HepG2 (cell line): ENCODE data around the gene CYP21A2.
"Not testable (repeated sequence)": the region's sequence is repeated elsewhere in the genome, so short reads cannot be mapped to it uniquely, and the experiment has no call there.

Experiments used
- BRCA1 ChIP-seq: sonication (generic); formaldehyde crosslinking; IDR thresholded peaks from 2 replicates; pipeline ENCODE4 v1.4.0; 2020; ENCODE audit warnings: missing genetic modification reagents
- DR1 ChIP-seq: sonication (generic); formaldehyde crosslinking; IDR thresholded peaks from 2 replicates; pipeline ENCODE4 v1.8.0; 2021; ENCODE audit warnings: mild to moderate bottlenecking, missing genetic modification reagents, inconsistent platforms
- JUND ChIP-seq: sonication (generic); formaldehyde crosslinking; IDR thresholded peaks from 2 replicates; pipeline ENCODE4 v1.8.0; 2022; ENCODE audit warnings: mild to moderate bottlenecking, missing genetic modification reagents
- MXD4 ChIP-seq: IDR thresholded peaks from 2 replicates; pipeline ENCODE4 v1.6.1; 2016; ENCODE audit warnings: mild to moderate bottlenecking, missing biosample characterization, missing genetic modification reagents
- PRDM15 ChIP-seq: sonication (generic); formaldehyde crosslinking; IDR thresholded peaks from 2 replicates; pipeline ENCODE4 v1.4.0; 2020; ENCODE audit warnings: missing genetic modification reagents
- REST ChIP-seq, 2 experiments: IDR thresholded peaks; 2 replicates each; pipeline ENCODE4 v1.6.1; 2011 to 2012; ENCODE audit warnings: low read length in 2 of 2, borderline replicate concordance in 1 of 2, low read depth in 1 of 2, mild to moderate bottlenecking in 1 of 2, moderate library complexity in 1 of 2
- RXRA ChIP-seq: sonication (generic); formaldehyde crosslinking; IDR thresholded peaks from 2 replicates; pipeline ENCODE4 v1.5.1; 2020; ENCODE audit warnings: missing genetic modification reagents
- SP1 ChIP-seq, 2 experiments: fragments of 450-650 bp in 1 of 2; sonication (generic) in 1 of 2; formaldehyde crosslinking in 1 of 2; IDR thresholded peaks; 2 replicates each; pipeline versions ENCODE4 v1.4.0 to v1.6.1; 2016 to 2020; ENCODE audit warnings: missing genetic modification reagents in 1 of 2
- TBL1XR1 ChIP-seq: fragments of 150-350 bp; IDR thresholded peaks from 2 replicates; pipeline ENCODE4 v1.6.1; 2014; ENCODE audit warnings: borderline replicate concordance, low read length; ENCODE audit not compliant: partially characterized antibody
- ZNF274 ChIP-seq: sonication (generic); formaldehyde crosslinking; IDR thresholded peaks from 2 replicates; pipeline ENCODE4 v1.5.1; 2020; ENCODE audit warnings: mild to moderate bottlenecking, missing genetic modification reagents
- ZNF704 ChIP-seq: sonication (generic); formaldehyde crosslinking; IDR thresholded peaks from 2 replicates; pipeline ENCODE4 v1.8.1; 2023; ENCODE audit warnings: mild to moderate bottlenecking, inconsistent platforms, moderate library complexity, missing genetic modification reagents, borderline replicate concordance
- TF ChIP-seq, protein P1 (sequence below): sonication (generic); formaldehyde crosslinking; IDR thresholded peaks from 2 replicates; pipeline ENCODE4 v1.5.0; 2020; ENCODE audit warnings: mild to moderate bottlenecking, missing genetic modification reagents, moderate library complexity
- TF ChIP-seq, protein P2 (sequence below): sonication (generic); formaldehyde crosslinking; IDR thresholded peaks from 2 replicates; pipeline ENCODE4 v1.4.0; 2020; ENCODE audit warnings: missing genetic modification reagents
- TF ChIP-seq, protein P3 (sequence below): sonication (generic); formaldehyde crosslinking; IDR thresholded peaks from 2 replicates; pipeline ENCODE4 v1.5.1; 2020; ENCODE audit warnings: mild to moderate bottlenecking, moderate library complexity, missing genetic modification reagents

DNA sequence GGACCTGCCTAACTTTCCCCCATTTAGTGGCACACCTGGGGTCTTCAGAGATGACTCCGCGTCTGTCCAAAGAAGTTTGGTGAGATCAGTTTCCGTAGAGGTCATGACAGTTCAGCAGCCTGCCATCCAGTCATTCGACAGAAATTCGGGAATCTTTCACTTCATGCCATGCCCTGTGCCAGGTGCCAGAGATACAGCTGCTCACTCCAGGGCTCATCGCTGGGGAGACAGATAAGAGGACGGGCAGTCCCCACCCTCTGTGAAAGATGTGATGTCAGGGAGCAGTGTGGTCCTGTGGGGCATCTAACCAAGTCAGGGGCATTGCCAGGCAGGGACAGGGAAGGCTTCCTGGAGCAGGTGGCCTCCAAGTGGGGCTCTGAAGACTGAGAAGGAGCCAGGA, 34.9 kb upstream of the CYP21A2 start:
- TF ChIP-seq ZNF274; SP1 (IDR thresholded peaks at IDR 0.05); SP1 (CRISPR knock-in tag; IDR thresholded peaks at IDR 0.05); REST (IDR thresholded peaks at IDR 0.05; ENCODE audit: borderline replicate concordance in 1 of 2, low read depth in 1 of 2, low read length in 2 of 2); JUND; TBL1XR1; DR1 (CRISPR knock-in tag); PRDM15 (CRISPR knock-in tag); RXRA; ZNF704; MXD4 (CRISPR knock-in tag); BRCA1 (CRISPR knock-in tag): not testable (repeated sequence)
- TF ChIP-seq, protein P1, sequence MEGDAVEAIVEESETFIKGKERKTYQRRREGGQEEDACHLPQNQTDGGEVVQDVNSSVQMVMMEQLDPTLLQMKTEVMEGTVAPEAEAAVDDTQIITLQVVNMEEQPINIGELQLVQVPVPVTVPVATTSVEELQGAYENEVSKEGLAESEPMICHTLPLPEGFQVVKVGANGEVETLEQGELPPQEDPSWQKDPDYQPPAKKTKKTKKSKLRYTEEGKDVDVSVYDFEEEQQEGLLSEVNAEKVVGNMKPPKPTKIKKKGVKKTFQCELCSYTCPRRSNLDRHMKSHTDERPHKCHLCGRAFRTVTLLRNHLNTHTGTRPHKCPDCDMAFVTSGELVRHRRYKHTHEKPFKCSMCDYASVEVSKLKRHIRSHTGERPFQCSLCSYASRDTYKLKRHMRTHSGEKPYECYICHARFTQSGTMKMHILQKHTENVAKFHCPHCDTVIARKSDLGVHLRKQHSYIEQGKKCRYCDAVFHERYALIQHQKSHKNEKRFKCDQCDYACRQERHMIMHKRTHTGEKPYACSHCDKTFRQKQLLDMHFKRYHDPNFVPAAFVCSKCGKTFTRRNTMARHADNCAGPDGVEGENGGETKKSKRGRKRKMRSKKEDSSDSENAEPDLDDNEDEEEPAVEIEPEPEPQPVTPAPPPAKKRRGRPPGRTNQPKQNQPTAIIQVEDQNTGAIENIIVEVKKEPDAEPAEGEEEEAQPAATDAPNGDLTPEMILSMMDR (CRISPR knock-in tag) = not testable (repeated sequence)
- TF ChIP-seq, protein P2, sequence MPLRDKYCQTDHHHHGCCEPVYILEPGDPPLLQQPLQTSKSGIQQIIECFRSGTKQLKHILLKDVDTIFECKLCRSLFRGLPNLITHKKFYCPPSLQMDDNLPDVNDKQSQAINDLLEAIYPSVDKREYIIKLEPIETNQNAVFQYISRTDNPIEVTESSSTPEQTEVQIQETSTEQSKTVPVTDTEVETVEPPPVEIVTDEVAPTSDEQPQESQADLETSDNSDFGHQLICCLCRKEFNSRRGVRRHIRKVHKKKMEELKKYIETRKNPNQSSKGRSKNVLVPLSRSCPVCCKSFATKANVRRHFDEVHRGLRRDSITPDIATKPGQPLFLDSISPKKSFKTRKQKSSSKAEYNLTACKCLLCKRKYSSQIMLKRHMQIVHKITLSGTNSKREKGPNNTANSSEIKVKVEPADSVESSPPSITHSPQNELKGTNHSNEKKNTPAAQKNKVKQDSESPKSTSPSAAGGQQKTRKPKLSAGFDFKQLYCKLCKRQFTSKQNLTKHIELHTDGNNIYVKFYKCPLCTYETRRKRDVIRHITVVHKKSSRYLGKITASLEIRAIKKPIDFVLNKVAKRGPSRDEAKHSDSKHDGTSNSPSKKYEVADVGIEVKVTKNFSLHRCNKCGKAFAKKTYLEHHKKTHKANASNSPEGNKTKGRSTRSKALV (CRISPR knock-in tag) = not testable (repeated sequence)
- TF ChIP-seq, protein P3, sequence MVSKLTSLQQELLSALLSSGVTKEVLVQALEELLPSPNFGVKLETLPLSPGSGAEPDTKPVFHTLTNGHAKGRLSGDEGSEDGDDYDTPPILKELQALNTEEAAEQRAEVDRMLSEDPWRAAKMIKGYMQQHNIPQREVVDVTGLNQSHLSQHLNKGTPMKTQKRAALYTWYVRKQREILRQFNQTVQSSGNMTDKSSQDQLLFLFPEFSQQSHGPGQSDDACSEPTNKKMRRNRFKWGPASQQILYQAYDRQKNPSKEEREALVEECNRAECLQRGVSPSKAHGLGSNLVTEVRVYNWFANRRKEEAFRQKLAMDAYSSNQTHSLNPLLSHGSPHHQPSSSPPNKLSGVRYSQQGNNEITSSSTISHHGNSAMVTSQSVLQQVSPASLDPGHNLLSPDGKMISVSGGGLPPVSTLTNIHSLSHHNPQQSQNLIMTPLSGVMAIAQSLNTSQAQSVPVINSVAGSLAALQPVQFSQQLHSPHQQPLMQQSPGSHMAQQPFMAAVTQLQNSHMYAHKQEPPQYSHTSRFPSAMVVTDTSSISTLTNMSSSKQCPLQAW (CRISPR knock-in tag) = not testable (repeated sequence)
